Fibroblast of lung (primary cell): ENCODE results near the gene CR2. TPM values are rescaled to one million over a fixed set of nuclear protein-coding genes. Genes with fewer than 3 reads are reported as not detected.

ENCODE experiments used
- DNase-seq, 2 donors: peaks; one replicate each; pipeline versions ENCODE4 v3.0.0 to v3.0.0-alpha.2; 2010; ENCODE audit warnings: low read depth in 2 of 2
- H2AFZ ChIP-seq: 2 replicates; pipeline ENCODE4 v1.5.1; 2012; ENCODE audit warnings: low read length, control low read depth, inconsistent platforms
- H3K27ac ChIP-seq: 2 replicates; pipeline ENCODE4 v1.5.1; 2011; ENCODE audit warnings: low read length, control low read depth; ENCODE audit not compliant: insufficient read depth
- H3K27me3 ChIP-seq: 2 replicates; pipeline ENCODE4 v1.5.1; 2011; ENCODE audit warnings: mild to moderate bottlenecking, low read length; ENCODE audit not compliant: control insufficient read depth, insufficient read depth
- H3K36me3 ChIP-seq: 2 replicates; pipeline ENCODE4 v1.5.1; 2011; ENCODE audit warnings: low read length; ENCODE audit not compliant: control insufficient read depth, insufficient read depth
- H3K4me1 ChIP-seq: 2 replicates; pipeline ENCODE4 v1.5.1; 2011; ENCODE audit warnings: low read length; ENCODE audit not compliant: control insufficient read depth, insufficient read depth; ENCODE audit errors: extremely low read depth
- H3K4me2 ChIP-seq: 2 replicates; pipeline ENCODE4 v1.5.1; 2011; ENCODE audit warnings: low read length, control low read depth; ENCODE audit not compliant: insufficient read depth; ENCODE audit errors: extremely low read depth
- H3K4me3 ChIP-seq, 4 experiments: fragments of 200-600 bp in 1 of 4; sonication (generic) in 1 of 4; replicated peaks in 1 of 4; 2 replicates each; pipeline ENCODE4 v1.5.1; 2011 to 2016; ENCODE audit warnings: low read length in 4 of 4, low read depth in 3 of 4, mild to moderate bottlenecking in 3 of 4, control low read depth in 2 of 4, inconsistent platforms in 1 of 4, mixed read lengths in 1 of 4; ENCODE audit not compliant: insufficient read depth in 1 of 4; ENCODE audit errors: control extremely low read depth in 1 of 4
- H3K79me2 ChIP-seq: 2 replicates; pipeline ENCODE4 v1.5.1; 2012; ENCODE audit warnings: mild to moderate bottlenecking, low read length, inconsistent platforms; ENCODE audit not compliant: control insufficient read depth, insufficient read depth
- H3K9ac ChIP-seq: 2 replicates; pipeline ENCODE4 v1.5.1; 2011; ENCODE audit warnings: mild to moderate bottlenecking, low read length, control low read depth; ENCODE audit not compliant: insufficient read depth
- H3K9me3 ChIP-seq: 2 replicates; pipeline ENCODE4 v1.5.1; 2012; ENCODE audit warnings: low read depth, low read length; ENCODE audit not compliant: control insufficient read depth, insufficient read depth
- H4K20me1 ChIP-seq: 2 replicates; pipeline ENCODE4 v1.5.1; 2011; ENCODE audit warnings: low read length; ENCODE audit not compliant: control insufficient read depth, insufficient read depth; ENCODE audit errors: extremely low read depth
- EZH2 ChIP-seq: IDR thresholded peaks from 2 replicates; pipeline ENCODE4 v1.5.1; 2012; ENCODE audit warnings: low read length, control low read depth, mild to moderate bottlenecking; ENCODE audit errors: missing control alignments
- polyA plus RNA-seq, 2 donors: library from polyadenylated mRNA; depleted of rRNA in 1 of 2; stranded (reverse) in 1 of 2; unstranded in 1 of 2; fragments of >200 nt; gene quantifications; 2 replicates each; pipeline ENCODE4 v1.2.1, GENCODE V29; 2011 to 2012; ENCODE audit warnings: missing spikeins in 1 of 2
- total RNA-seq: library from RNA; depleted of rRNA; stranded (reverse); fragments of >200 nt; gene quantifications from 2 replicates; pipeline ENCODE4 v1.2.1, GENCODE V29; 2014
- TF ChIP-seq, protein P1 (sequence below), 2 donors: IDR thresholded peaks in 1 of 2; conservative IDR thresholded peaks in 1 of 2; 1 replicate in 1 of 2; 2 replicates in 1 of 2; pipeline ENCODE4 v1.5.1; 2011 to 2012; ENCODE audit warnings: low read length in 2 of 2, control low read depth in 1 of 2, inconsistent platforms in 1 of 2, low read depth in 1 of 2, mild to moderate bottlenecking in 1 of 2

The CR2 gene
- total and polyA plus RNA-seq, 2 donors (not counting 1 experiment from before 2014, with no cell fraction given) = not detected

DNA sequence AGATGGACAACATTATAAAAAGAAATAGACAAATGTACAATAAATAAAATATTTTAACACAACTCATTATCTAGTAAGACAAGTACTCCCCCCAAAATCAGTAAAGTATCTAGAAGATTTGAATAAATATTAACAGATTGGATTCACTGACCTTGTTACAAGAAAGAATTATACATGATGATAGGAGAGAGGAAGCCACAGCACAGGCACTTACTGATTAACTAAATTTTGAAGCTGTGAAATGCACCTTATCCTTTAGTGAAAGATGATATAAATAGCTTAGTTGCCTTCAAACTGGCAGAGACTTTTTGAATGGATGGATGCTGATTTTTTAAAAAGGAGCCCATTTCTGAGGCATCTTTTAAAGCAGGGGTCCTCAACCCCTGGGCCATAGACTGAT is 50.3 kb downstream of the CR2 start:
- no peak overlapping the region for H3K4me3 ChIP-seq
- no peaks in the 10 kb centered on the region for H3K36me3 ChIP-seq
- no peak for DNase-seq
- H3K4me1 ChIP-seq = no peaks in the 10 kb centered on the region
- no peak overlapping the region for H3K9ac ChIP-seq
- no peak overlapping the region for H3K27ac ChIP-seq
- no peaks in the 10 kb centered on the region for H3K79me2 ChIP-seq
- no peak for TF ChIP-seq EZH2
- TF ChIP-seq, protein P1, sequence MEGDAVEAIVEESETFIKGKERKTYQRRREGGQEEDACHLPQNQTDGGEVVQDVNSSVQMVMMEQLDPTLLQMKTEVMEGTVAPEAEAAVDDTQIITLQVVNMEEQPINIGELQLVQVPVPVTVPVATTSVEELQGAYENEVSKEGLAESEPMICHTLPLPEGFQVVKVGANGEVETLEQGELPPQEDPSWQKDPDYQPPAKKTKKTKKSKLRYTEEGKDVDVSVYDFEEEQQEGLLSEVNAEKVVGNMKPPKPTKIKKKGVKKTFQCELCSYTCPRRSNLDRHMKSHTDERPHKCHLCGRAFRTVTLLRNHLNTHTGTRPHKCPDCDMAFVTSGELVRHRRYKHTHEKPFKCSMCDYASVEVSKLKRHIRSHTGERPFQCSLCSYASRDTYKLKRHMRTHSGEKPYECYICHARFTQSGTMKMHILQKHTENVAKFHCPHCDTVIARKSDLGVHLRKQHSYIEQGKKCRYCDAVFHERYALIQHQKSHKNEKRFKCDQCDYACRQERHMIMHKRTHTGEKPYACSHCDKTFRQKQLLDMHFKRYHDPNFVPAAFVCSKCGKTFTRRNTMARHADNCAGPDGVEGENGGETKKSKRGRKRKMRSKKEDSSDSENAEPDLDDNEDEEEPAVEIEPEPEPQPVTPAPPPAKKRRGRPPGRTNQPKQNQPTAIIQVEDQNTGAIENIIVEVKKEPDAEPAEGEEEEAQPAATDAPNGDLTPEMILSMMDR (conservative IDR thresholded peaks at IDR 0.05 in 1 of 2, IDR thresholded peaks at IDR 0.05 in 1 of 2; ENCODE audit: low read depth in 1 of 2, low read length in 2 of 2) = no peak
- no peak overlapping the region for H3K4me2 ChIP-seq
- H2AFZ ChIP-seq = no peak overlapping the region
- H4K20me1 ChIP-seq = no peaks in the 10 kb centered on the region
- peaks cover 5% of the 10 kb centered on the region for H3K27me3 ChIP-seq
- H3K9me3 ChIP-seq = no peaks in the 10 kb centered on the region

DNA sequence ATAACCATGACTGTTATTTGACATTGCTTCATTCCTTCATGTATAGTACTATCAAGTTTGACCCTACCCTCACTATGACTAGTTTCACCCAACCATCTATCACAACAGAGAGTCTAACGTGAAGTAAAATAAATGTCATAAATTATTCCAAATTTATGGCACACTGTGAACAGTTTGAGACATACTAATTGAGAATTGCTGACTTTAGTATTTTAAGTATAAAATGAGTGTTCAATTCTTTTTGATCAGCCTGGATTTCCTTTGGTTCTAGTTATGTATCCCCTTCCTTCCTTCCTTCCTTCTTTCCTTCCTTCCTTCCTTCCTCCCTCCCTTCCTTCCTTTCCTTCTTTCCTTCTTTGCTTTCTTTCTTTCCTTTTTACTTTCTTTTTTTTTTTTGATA is 56.3 kb downstream of the CR2 start:
- Histone ChIP-seq H3K4me1 (no peaks in the 10 kb centered on the region), H3K27me3 (no peaks in the 10 kb centered on the region), H3K27ac (no peak overlapping the region), H3K9me3 (no peaks in the 10 kb centered on the region), H3K4me2 (no peak overlapping the region), H3K36me3 (no peaks in the 10 kb centered on the region), H2AFZ (no peak overlapping the region), H4K20me1 (no peaks in the 10 kb centered on the region), H3K79me2 (no peaks in the 10 kb centered on the region), H3K9ac (no peak overlapping the region), H3K4me3 (no peak overlapping the region)
- TF ChIP-seq, protein P1 (conservative IDR thresholded peaks at IDR 0.05 in 1 of 2, IDR thresholded peaks at IDR 0.05 in 1 of 2; ENCODE audit: low read depth in 1 of 2, low read length in 2 of 2) = no peak
- no peak for TF ChIP-seq EZH2
- no peak for DNase-seq

DNA sequence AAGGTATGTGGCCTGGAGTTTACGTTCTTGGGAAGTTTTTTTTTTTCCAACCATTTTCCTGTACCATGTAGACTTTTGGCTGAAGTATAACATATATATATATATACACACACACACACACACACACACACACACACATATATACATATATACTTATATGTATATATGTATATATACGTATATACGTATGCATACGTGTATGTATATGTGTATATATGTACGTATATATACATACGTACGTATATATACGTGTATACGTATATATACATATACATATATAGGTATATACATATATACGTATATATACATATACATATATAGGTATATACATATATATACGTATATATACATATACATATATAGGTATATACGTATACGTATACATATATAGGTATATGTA is 60.8 kb downstream of the CR2 start:
- H3K9ac ChIP-seq = no peak overlapping the region
- H3K9me3 ChIP-seq = no peaks in the 10 kb centered on the region
- H3K4me3 ChIP-seq = no peak overlapping the region
- no peak overlapping the region for H2AFZ ChIP-seq
- H3K27me3 ChIP-seq = no peaks in the 10 kb centered on the region
- TF ChIP-seq, protein P1 (conservative IDR thresholded peaks at IDR 0.05 in 1 of 2, IDR thresholded peaks at IDR 0.05 in 1 of 2; ENCODE audit: low read depth in 1 of 2, low read length in 2 of 2) = no peak
- no peak for TF ChIP-seq EZH2
- H3K4me2 ChIP-seq = no peak overlapping the region
- H3K79me2 ChIP-seq = no peaks in the 10 kb centered on the region
- no peak overlapping the region for H3K27ac ChIP-seq
- no peaks in the 10 kb centered on the region for H4K20me1 ChIP-seq
- no peak for DNase-seq
- no peaks in the 10 kb centered on the region for H3K4me1 ChIP-seq
- no peaks in the 10 kb centered on the region for H3K36me3 ChIP-seq
